Measurements from ENCODE around the gene FKBP2. TPM values are rescaled to one million over a fixed set of nuclear protein-coding genes. Genes with fewer than 3 reads are reported as not detected.
A peak's percentile ranks its signal among the peaks of the same experiment; 100 is the strongest.

The FKBP2 gene
- total and polyA plus RNA-seq, 2 of the 4 experiments (the other 2 are of a cell fraction), result 36.2 to 76.4 TPM

DNA sequence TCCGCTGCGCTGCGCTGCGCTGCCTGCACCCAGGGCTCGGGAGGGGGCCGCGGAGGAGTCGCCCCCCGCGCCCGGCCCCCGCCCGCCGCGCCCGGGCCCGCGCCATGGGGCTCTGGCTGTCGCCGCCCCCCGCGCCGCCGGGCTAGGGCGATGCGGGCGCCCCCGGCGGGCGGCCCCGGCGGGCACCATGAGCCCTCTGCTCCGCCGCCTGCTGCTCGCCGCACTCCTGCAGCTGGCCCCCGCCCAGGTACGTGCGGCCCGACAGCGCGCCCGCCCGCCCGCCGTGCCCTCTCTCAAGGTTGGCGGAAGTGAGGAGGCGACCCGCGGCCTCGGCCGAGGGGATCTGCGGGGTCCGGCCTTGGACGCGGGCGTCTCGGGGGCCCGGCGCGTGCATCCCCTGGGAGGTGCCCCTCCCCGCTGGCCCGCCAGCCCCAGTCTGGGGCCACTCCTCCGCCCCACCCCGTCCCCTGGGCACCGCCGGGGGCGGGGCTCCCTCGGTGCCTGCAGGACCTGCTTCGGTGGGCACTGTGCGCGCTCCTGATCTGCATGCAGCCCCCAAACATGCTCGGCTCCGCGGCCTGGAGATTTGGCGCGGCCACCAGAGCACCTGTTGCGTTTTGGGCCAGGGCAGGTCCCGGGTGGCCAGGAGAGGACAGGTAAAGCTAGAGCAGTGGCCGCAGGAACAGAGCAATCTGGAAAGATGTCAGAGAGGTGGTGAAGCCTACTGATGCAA, 6.1 kb upstream of the FKBP2 start:
- Histone ChIP-seq H3K56ac (ENCODE audit: extremely low read depth, insufficient read depth, low read length) (no peak overlapping the region), H2AK9ac (replicated peaks; ENCODE audit: low read depth, low read length, poor library complexity) (peak overlapping the region; percentile 99), H2BK20ac (ENCODE audit: low read depth, low read length) (no peak overlapping the region), H3K18ac (ENCODE audit: low read depth, low read length) (no peak overlapping the region), H4K5ac (ENCODE audit: low read depth, low read length) (no peak overlapping the region), H3K9me3 (ENCODE audit: control insufficient read depth, insufficient read depth, low read length) (no peaks in the 10 kb centered on the region), H3K4ac (ENCODE audit: low read depth, low read length) (peak overlapping the region; percentile 20; the same call in 1 of the 2 replicates), H3K4me2 (ENCODE audit: low read depth, low read length) (peak overlapping the region; percentile 75), H3K23ac (ENCODE audit: low read depth, low read length) (peak overlapping the region; percentile 75; the same call in 1 of the 2 replicates), H2AK5ac (ENCODE audit: low read depth, low read length) (peak overlapping the region; percentile 64), H3K9me1 (ENCODE audit: insufficient read depth, low read length) (peaks cover 2% of the 10 kb centered on the region; the same call in 1 of the 2 replicates), H3K27ac (ENCODE audit: insufficient read depth, low read length) (peak overlapping the region; percentile 62), H4K20me1 (ENCODE audit: insufficient read depth, low read length) (no peaks in the 10 kb centered on the region), H3K36me3 (ENCODE audit: control insufficient read depth, insufficient read depth, low read length) (peaks cover 19% of the 10 kb centered on the region), H3K4me3 (ENCODE audit: insufficient read depth, low read depth, low read length) (peak overlapping the region; percentile 76), H3K9ac (ENCODE audit: low read depth, low read length) (peak overlapping the region; percentile 81), H3K27me3 (ENCODE audit: control insufficient read depth, insufficient read depth, low read length) (no peaks in the 10 kb centered on the region), H4K91ac (ENCODE audit: insufficient read depth, low read depth, low read length) (no peak overlapping the region), H3K4me1 (ENCODE audit: control insufficient read depth, insufficient read depth, low read length) (peaks cover 9% of the 10 kb centered on the region), H3K14ac (replicated peaks; ENCODE audit: low read depth, low read length) (peak overlapping the region; percentile 56), H2BK5ac (ENCODE audit: low read depth, low read length, poor library complexity, severe bottlenecking) (peak overlapping the region; percentile 15), H4K8ac (ENCODE audit: low read depth in 2 of 2, low read length in 2 of 2) (peak overlapping the region in 1 of 2 experiments; percentile 63; a peak in 1 of 4 replicates), H2BK15ac (ENCODE audit: low read depth, low read length) (no peak overlapping the region), H3K79me1 (ENCODE audit: low read depth in 1 of 2, low read length in 2 of 2) (peaks cover 18 to 54% of the 10 kb centered on the region in 2 experiments), H2AFZ (replicated peaks; ENCODE audit: low read length, poor library complexity) (peak overlapping the region; percentile 91), H2BK120ac (ENCODE audit: low read depth, low read length) (0 out of 2 replicates have a peak overlapping the region, but pooled peaks have one; percentile 32)
- peak; percentile 37 for ATAC-seq (ENCODE audit: low read depth)
- in situ Hi-C loops (cut with MboI; ENCODE audit: low sequenced_read_pairs) (no loop called here), dilution Hi-C loops (cut with HindIII; ENCODE audit: low sequenced_read_pairs, unreplicated experiment) (no loop called here), intact Hi-C loops (cut with micrococcal nuclease) (no loop called here)
- WGBS, 2 experiments (ENCODE audit: extremely low coverage in 2 of 2, insufficient read length in 1 of 2), result 4% methylated on average over 27 of the region's 80 CpGs; no CpG with 5 or more reads in 1 of the 2 experiments
- POLR2A ChIA-PET (ENCODE audit: unreplicated experiment), result no interaction called here
- BruUV-seq (replicated peaks), result no TSS peak
- TF ChIP-seq, protein P1, sequence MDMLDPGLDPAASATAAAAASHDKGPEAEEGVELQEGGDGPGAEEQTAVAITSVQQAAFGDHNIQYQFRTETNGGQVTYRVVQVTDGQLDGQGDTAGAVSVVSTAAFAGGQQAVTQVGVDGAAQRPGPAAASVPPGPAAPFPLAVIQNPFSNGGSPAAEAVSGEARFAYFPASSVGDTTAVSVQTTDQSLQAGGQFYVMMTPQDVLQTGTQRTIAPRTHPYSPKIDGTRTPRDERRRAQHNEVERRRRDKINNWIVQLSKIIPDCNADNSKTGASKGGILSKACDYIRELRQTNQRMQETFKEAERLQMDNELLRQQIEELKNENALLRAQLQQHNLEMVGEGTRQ (IDR thresholded peaks at IDR 0.05; ENCODE audit: low read depth, low read length), result no peak
- TF ChIP-seq MAFK (IDR thresholded peaks at IDR 0.05; ENCODE audit: low read depth, low read length) (no peak), CTCF (conservative IDR thresholded peaks at IDR 0.05; ENCODE audit: low read depth, low read length) (peak; percentile 26; the same call in 1 of the 2 replicates), MXI1 (IDR thresholded peaks at IDR 0.05; ENCODE audit: borderline replicate concordance, low read depth, low read length) (peak; percentile 28; the same call in 1 of the 2 replicates), MAZ (IDR thresholded peaks at IDR 0.05; ENCODE audit: borderline replicate concordance, low read depth, low read length) (peak; percentile 30; the same call in 1 of the 2 replicates), RCOR1 (IDR thresholded peaks at IDR 0.05; ENCODE audit: insufficient replicate concordance, low read length) (no peak)
- no peak for DNase-seq
- CTCF ChIA-PET, result no interaction called here
